HUES64 (cell line): ENCODE data around the gene NKAIN2. TPM values are rescaled to one million over a fixed set of nuclear protein-coding genes. Genes with fewer than 3 reads are reported as not detected.
A peak's percentile ranks its signal among the peaks of the same experiment; 100 is the strongest.

ENCODE experiments used
- H3K27ac ChIP-seq: 2 replicates; pipeline ENCODE4 v1.7.0; 2013; ENCODE audit warnings: low read depth, low read length, inconsistent platforms
- H3K27me3 ChIP-seq: 2 replicates; pipeline ENCODE4 v1.6.1; 2013; ENCODE audit warnings: mild to moderate bottlenecking, low read length; ENCODE audit not compliant: insufficient read depth
- H3K36me3 ChIP-seq: 2 replicates; pipeline ENCODE4 v1.6.1; 2013; ENCODE audit warnings: mild to moderate bottlenecking, low read length; ENCODE audit not compliant: insufficient read depth
- H3K4me1 ChIP-seq: 2 replicates; pipeline ENCODE4 v1.6.1; 2013; ENCODE audit warnings: mild to moderate bottlenecking, low read length, moderate library complexity; ENCODE audit not compliant: insufficient read depth
- H3K4me3 ChIP-seq: 2 replicates; pipeline ENCODE4 v1.5.1; 2013; ENCODE audit warnings: mild to moderate bottlenecking, low read length, moderate library complexity
- H3K9ac ChIP-seq: 2 replicates; pipeline ENCODE4 v1.6.1; 2013; ENCODE audit warnings: mild to moderate bottlenecking, low read depth, low read length
- H3K9me3 ChIP-seq: 2 replicates; pipeline ENCODE4 v1.6.1; 2013; ENCODE audit warnings: low read depth, low read length; ENCODE audit not compliant: insufficient read depth
- WGBS: fragments of 150-250, 120-280 bp; methylation state at CpG from one replicate; pipeline ENCODE4 v1.1.7; 2013; ENCODE audit warnings: missing lambda C conversion rate; 5-methylcytosine and 5-hydroxymethylcytosine counted together
- polyA plus RNA-seq, 2 experiments: library from polyadenylated mRNA; stranded (reverse); fragments of 50-300 nt; gene quantifications; one replicate each; pipeline ENCODE4 v1.2.3, GENCODE V29; 2013

Gene NKAIN2
- polyA plus RNA-seq (2013, experiment 1 of 2) = 1.8 TPM
- 9.0 TPM for polyA plus RNA-seq (2013, experiment 2 of 2)

DNA sequence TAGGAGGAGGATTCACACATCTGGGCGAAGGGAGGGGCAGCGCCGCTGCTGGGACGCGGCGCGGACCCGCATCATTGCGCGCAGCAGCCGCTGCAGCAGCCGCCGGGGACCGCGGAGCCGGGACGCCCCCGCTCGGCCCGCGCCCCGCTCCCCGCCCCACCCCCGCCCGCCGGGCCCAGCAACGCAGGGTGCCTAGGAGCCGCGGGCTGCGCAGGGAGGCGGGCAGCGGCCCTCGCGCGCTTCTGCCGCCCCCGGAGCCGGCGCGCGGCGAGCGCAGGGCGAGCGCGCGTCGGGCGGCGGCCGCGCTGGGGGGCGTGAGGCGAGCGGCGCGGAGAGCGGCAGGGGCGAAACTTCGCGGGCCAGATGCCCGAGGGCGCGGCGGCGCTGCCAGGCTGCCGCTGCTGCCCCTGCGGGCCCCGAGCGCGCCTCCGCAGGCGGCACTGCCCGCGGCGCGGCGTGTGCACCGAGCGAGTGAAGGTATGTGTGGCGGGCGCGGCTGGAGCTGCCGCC, at the start of gene NKAIN2:
Gene NKAIN2 (plus strand): TSS at position 362 of the 510 bp plus-strand sequence.
- H3K4me1 ChIP-seq = peaks cover 6% of the 10 kb centered on the region; the same call in 1 of the 2 replicates
- under 1% methylated on average over 84 of the region's 84 CpGs for WGBS
- 0 out of 2 replicates have a peak within 1 kb of the TSS, but pooled peaks have one; percentile 26 for H3K9ac ChIP-seq
- peak within 1 kb of the TSS; percentile 80 for H3K4me3 ChIP-seq
- no peaks in the 10 kb centered on the region for H3K36me3 ChIP-seq
- no peaks in the 10 kb centered on the region for H3K9me3 ChIP-seq
- no peak within 1 kb of the TSS for H3K27ac ChIP-seq
- peaks cover 72% of the 10 kb centered on the region for H3K27me3 ChIP-seq

DNA sequence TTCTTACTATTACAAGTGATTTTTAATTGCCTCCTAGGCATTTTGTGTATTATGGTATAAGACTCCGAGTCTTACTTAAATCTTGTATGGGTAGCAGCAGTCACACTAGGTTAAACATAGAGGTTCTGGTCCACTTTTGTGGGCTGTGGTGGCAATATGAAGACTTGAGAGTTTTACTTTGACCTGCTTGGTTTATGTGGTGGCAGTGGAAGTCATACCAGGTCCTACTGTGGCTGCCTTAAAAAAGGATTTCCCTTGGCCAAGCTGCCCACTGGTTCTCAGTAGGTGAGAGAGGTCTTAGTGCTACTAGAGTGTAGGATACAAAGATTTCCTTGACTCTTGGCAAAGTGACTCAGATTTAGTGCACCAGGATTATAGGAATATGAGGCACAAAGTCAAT, 44.2 kb upstream of the NKAIN2 start:
- Histone ChIP-seq H3K27me3 (no peaks in the 10 kb centered on the region), H3K9ac (no peak overlapping the region), H3K4me1 (0 out of 2 replicates have a peak, but pooled peaks cover 3% of the 10 kb centered on the region), H3K36me3 (no peaks in the 10 kb centered on the region), H3K9me3 (peaks cover 5% of the 10 kb centered on the region; the same call in 1 of the 2 replicates), H3K4me3 (no peak overlapping the region), H3K27ac (no peak overlapping the region)
- WGBS = 98% methylated on average over 1 of the region's 1 CpG

DNA sequence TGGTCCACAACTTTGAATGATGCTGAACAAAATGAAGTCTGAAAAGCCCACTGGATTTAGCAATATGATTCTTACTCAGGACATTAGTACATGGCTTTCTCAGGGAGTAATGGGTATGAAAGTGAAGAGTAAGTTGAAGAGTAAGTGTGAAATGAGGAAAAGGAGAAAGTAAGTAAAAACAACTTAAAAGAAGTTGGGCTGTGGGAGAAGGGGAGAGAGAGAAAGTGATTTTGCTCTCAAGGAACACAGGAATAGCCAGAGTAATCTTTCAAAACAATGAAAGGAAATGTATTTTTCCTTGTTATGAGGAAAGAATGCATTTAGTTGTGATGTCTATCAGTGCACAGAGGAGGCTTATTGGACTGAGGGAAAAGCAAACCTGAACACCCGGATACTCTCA, 39.8 kb upstream of the NKAIN2 start:
- Histone ChIP-seq H3K36me3 (no peaks in the 10 kb centered on the region), H3K4me1 (peaks cover 17% of the 10 kb centered on the region), H3K27ac (no peak overlapping the region), H3K4me3 (no peak overlapping the region), H3K27me3 (no peaks in the 10 kb centered on the region), H3K9me3 (no peaks in the 10 kb centered on the region), H3K9ac (no peak overlapping the region)
- 100% methylated on average over 1 of the region's 1 CpG for WGBS

DNA sequence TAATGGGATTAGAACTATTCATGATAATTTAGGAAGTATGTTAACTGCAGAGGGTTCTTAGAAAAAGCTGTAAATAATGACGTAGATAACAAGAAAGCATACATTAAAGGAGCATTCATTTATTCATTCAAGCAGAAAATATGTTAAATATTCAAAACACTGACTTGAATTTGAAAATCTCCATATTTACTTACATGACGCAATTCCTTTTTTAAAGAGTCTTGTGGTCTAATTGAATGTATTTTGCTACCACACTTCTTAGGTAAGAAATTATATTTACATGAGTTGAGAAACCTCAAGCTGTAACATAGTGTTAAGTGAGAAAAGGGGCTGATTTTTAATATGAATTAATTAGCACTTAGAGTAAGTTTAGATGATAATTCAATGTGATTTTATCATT, 38.9 kb upstream of the NKAIN2 start:
- Histone ChIP-seq H3K9me3 (no peaks in the 10 kb centered on the region), H3K4me1 (peaks cover 25% of the 10 kb centered on the region), H3K27me3 (no peaks in the 10 kb centered on the region), H3K9ac (no peak overlapping the region), H3K27ac (no peak overlapping the region), H3K36me3 (no peaks in the 10 kb centered on the region), H3K4me3 (no peak overlapping the region)
- no CpG with 5 or more reads among the region's 2 CpGs for WGBS

DNA sequence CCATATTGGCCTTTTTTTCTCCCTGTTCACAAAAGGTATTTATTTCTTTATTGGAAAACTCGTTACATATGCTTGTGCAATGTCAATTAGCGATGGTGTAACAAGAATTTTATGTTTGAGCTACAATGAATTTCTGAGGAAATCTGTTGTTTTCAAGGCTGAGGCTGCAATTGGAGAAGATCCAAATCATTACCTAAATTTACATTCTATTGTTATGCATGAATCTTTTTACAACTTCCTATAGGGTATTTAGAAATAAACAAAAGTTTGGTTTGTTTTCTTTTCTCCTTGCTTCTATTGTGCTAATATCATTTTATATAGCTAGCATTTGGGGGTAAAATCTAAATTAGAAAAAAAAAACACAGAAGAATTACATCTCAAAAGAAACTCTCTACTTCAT, 34.7 kb upstream of the NKAIN2 start:
- Histone ChIP-seq H3K4me3 (peak overlapping the region; percentile 7; the same call in 1 of the 2 replicates), H3K9me3 (no peaks in the 10 kb centered on the region), H3K9ac (no peak overlapping the region), H3K4me1 (peaks cover 33% of the 10 kb centered on the region), H3K36me3 (no peaks in the 10 kb centered on the region), H3K27ac (peak overlapping the region; percentile 95), H3K27me3 (no peaks in the 10 kb centered on the region)
- 75% methylated on average over 2 of the region's 2 CpGs for WGBS

DNA sequence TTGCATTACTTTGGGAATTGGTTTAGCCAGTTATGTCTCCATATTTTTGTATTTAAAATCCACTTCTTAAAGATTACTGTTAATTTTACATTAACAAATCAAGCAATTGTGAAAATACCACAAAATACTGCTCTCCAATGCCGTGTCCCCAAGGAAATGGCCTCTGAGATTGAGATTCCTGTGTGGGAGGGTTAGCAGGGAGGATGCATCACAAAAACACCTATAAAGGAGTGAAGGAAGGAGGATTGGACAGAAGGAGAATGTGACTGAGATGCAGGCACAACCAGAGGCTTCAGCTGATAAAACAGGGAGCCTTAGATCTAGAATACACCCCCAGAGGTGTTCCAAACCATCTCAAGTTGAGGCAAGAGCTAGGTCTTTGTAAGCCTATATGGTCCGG, 34.2 kb upstream of the NKAIN2 start:
- Histone ChIP-seq H3K27me3 (no peaks in the 10 kb centered on the region), H3K9me3 (no peaks in the 10 kb centered on the region), H3K4me3 (peak overlapping the region; percentile 7; the same call in 1 of the 2 replicates), H3K9ac (peak overlapping the region; percentile 1; the same call in 1 of the 2 replicates), H3K36me3 (no peaks in the 10 kb centered on the region), H3K27ac (peak overlapping the region; percentile 95), H3K4me1 (peaks cover 31% of the 10 kb centered on the region)
- WGBS = 71% methylated on average over 2 of the region's 2 CpGs

DNA sequence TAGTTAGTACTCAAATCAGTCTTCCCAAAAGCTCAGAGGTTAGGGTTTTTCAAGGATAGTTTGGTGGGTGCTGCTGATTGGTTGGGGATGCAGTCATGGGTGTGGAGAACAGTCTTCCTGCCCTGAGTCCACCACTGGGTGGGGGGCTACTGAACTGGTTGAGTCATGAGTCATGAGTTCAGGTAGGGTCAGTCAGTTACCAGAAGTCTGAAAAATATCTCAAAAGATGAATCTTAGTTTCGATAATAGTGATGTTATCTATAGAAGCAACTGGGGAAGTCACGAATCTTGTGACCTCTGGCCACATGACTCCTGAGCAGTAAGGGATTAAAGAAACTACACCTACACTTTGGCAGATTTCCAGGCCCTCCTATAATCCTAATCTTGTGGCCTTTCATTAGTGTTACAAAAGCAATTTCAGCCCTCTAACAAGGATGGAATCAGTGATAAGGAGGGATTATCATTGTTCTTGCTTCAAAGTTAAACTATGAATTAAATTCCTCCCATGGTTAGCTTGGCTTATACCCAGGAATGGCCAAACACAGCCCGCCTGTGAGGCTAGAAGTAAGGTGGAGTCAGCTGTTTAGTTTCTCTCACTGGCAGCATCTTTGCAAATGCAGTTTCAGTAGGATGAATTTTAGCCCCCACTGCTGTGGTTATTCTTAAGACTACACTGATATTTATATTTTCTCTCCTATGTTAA, 33.3 kb upstream of the NKAIN2 start:
- peaks cover 31% of the 10 kb centered on the region for H3K4me1 ChIP-seq
- no peak overlapping the region for H3K9ac ChIP-seq
- no peak overlapping the region for H3K4me3 ChIP-seq
- H3K36me3 ChIP-seq = no peaks in the 10 kb centered on the region
- WGBS = 97% methylated on average over 3 of the region's 3 CpGs
- H3K27me3 ChIP-seq = no peaks in the 10 kb centered on the region
- H3K9me3 ChIP-seq = no peaks in the 10 kb centered on the region
- peak overlapping the region; percentile 95; the same call in 1 of the 2 replicates for H3K27ac ChIP-seq

DNA sequence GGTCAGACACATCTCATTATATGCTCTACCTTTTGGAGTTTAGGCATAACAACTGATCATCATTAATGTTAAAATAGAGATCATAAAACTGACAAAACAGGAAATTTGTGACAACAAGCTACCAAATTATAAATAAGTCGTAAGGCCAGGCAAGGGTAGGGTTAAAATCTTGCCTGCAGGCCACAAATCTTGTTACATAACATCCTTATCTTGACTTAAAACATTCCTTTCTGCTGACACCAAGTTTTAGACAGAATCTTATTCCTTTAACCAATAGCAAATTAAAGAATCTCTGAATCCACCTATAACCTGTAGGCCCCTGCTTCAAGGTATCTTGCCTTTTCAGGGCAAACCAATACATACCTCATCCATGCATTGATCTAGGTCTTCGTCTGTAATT, 32.5 kb upstream of the NKAIN2 start:
- peaks cover 31% of the 10 kb centered on the region for H3K4me1 ChIP-seq
- no peak overlapping the region for H3K4me3 ChIP-seq
- WGBS = 93% methylated on average over 2 of the region's 2 CpGs
- no peaks in the 10 kb centered on the region for H3K36me3 ChIP-seq
- no peaks in the 10 kb centered on the region for H3K27me3 ChIP-seq
- no peaks in the 10 kb centered on the region for H3K9me3 ChIP-seq
- no peak overlapping the region for H3K27ac ChIP-seq
- H3K9ac ChIP-seq = no peak overlapping the region

DNA sequence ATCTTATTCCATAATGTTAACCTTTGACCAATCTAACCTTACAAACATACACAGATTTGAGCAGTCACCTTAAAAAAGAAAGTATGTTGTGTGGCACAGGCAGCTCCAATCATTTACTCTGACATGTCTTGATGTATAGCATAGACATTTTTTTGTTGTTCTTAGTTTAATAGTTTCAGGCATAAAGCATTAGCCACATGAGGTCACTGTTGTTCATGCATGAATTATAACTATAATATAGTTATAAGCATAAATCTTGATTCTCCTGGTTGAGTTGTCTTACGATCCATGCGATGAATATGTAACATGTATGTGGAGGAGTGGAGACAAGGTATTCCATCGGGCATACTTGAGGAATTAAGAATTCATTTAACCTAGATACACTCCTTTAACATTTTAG, 26.1 kb upstream of the NKAIN2 start:
- no peaks in the 10 kb centered on the region for H3K36me3 ChIP-seq
- WGBS = no CpG with 5 or more reads among the region's 3 CpGs
- no peak overlapping the region for H3K4me3 ChIP-seq
- no peak overlapping the region for H3K9ac ChIP-seq
- no peaks in the 10 kb centered on the region for H3K9me3 ChIP-seq
- no peak overlapping the region for H3K27ac ChIP-seq
- H3K27me3 ChIP-seq = no peaks in the 10 kb centered on the region
- no peaks in the 10 kb centered on the region for H3K4me1 ChIP-seq

DNA sequence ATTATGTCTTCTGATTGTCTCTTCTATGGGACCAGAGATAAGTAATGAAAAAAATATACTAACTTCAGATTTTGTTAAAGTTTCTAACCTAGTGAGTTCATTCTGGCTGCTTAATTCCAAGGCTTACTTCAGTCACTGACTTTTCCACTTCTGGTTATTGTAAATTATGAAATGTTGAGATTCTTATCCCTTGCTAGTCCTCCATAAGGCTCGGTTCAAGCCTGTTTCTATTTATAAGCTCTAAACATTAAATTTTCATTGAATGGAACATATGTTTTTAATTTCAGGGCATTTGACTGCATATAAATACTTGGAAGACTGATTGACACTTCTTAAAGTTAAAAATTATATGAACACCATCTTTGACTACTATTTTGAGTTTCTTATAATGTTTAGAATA, 23.6 kb upstream of the NKAIN2 start:
- H3K36me3 ChIP-seq = no peaks in the 10 kb centered on the region
- H3K27me3 ChIP-seq = no peaks in the 10 kb centered on the region
- no peak overlapping the region for H3K9ac ChIP-seq
- no peaks in the 10 kb centered on the region for H3K4me1 ChIP-seq
- H3K27ac ChIP-seq = no peak overlapping the region
- WGBS = no CpG with 5 or more reads among the region's 1 CpG
- H3K9me3 ChIP-seq = no peaks in the 10 kb centered on the region
- no peak overlapping the region for H3K4me3 ChIP-seq

DNA sequence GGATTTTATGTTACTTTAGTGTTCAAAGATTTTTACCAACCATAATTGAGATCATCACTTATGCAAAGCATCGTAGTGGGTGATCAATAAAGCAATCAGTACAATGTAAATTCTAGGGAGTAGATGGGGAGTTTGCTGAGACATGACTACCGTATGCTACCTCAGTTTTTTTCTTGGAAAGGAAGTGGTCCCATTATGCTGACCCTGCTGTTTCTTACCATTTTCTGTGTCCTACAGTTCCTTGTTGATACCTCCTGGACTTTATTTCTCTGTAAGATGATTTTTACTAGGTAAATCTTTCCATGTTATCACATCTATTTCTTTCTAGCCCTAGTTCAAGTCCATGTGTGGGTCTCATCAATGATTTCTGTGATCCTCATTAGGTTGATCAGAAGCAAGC, 19.3 kb upstream of the NKAIN2 start:
- no peak overlapping the region for H3K4me3 ChIP-seq
- no peaks in the 10 kb centered on the region for H3K9me3 ChIP-seq
- no peaks in the 10 kb centered on the region for H3K4me1 ChIP-seq
- no peaks in the 10 kb centered on the region for H3K27me3 ChIP-seq
- 90% methylated on average over 2 of the region's 2 CpGs for WGBS
- H3K36me3 ChIP-seq = no peaks in the 10 kb centered on the region
- no peak overlapping the region for H3K9ac ChIP-seq
- no peak overlapping the region for H3K27ac ChIP-seq
